GM19193 (cell line): ENCODE measurements around the gene MAEA.

Source experiments
- POLR2A ChIP-seq: IDR thresholded peaks from 4 replicates; pipeline ENCODE4 v1.6.1; 2011; ENCODE audit not compliant: insufficient read depth, insufficient read length; ENCODE audit errors: extremely low read depth

Gene MAEA

GRCh38 chr4:1328267-1329155, 38.8 kb downstream of the MAEA start:
- no peak for TF ChIP-seq POLR2A

- no peak for TF ChIP-seq POLR2A
Observed at GRCh38 chr4:1329408-1330371, 40.0 kb downstream of the MAEA start.

GRCh38 chr4:1330761-1331590, 41.3 kb downstream of the MAEA start:
- TF ChIP-seq POLR2A = no peak

GRCh38 chr4:1331591-1332353, 42.1 kb downstream of the MAEA start:
- no peak for TF ChIP-seq POLR2A

GRCh38 chr4:1332686-1333085, 43.0 kb downstream of the MAEA start:
- TF ChIP-seq POLR2A = no peak

- no peak for TF ChIP-seq POLR2A
Observed at GRCh38 chr4:1333256-1333655, 43.6 kb downstream of the MAEA start.

- TF ChIP-seq POLR2A = no peak
Observed at GRCh38 chr4:1334579-1334895, 44.8 kb downstream of the MAEA start.

- no peak for TF ChIP-seq POLR2A
Observed at GRCh38 chr4:1336088-1336491, 46.4 kb downstream of the MAEA start.

- no peak for TF ChIP-seq POLR2A
Observed at GRCh38 chr4:1337376-1337831, 47.7 kb downstream of the MAEA start.

- no peak for TF ChIP-seq POLR2A
Observed at GRCh38 chr4:1337951-1338751, 48.5 kb downstream of the MAEA start.

GRCh38 chr4:1338752-1339414, 49.2 kb downstream of the MAEA start:
- TF ChIP-seq POLR2A = no peak

- TF ChIP-seq POLR2A = no peak
Observed at GRCh38 chr4:1339489-1339888, 49.8 kb downstream of the MAEA start.
